Activated CD4-positive, alpha-beta T cell treated with anti-CD3 and anti-CD28 coated beads, Interleukin-2, amount 50 U/mL, for 1 hour (primary cell): ENCODE results near the gene ZAR1.

Experiments used
- DNase-seq: peaks from one replicate; pipeline ENCODE4 v3.0.0-alpha.2; 2020

ZAR1 gene

GRCh38 chr4:48490680-48491513 lies 845 bp downstream of the ZAR1 start:
- DNase-seq: no peak

- DNase-seq: no peak
These were observed 1.6 kb downstream of the ZAR1 start for GRCh38 chr4:48491514-48492176.

- DNase-seq: no peak
These were observed 3.5 kb downstream of the ZAR1 start for GRCh38 chr4:48493452-48494100.

GRCh38 chr4:48495941-48496340 lies 5.9 kb downstream of the ZAR1 start:
- no peak for DNase-seq

- DNase-seq: no peak
These were observed 8.8 kb downstream of the ZAR1 start for GRCh38 chr4:48498895-48499294.

GRCh38 chr4:48499551-48500066 lies 9.6 kb downstream of the ZAR1 start:
- no peak for DNase-seq

- DNase-seq: no peak
These were observed 13.4 kb downstream of the ZAR1 start for GRCh38 chr4:48503233-48504025.

GRCh38 chr4:48504026-48504330 lies 13.9 kb downstream of the ZAR1 start:
- no peak for DNase-seq

GRCh38 chr4:48504352-48504751 lies 14.3 kb downstream of the ZAR1 start:
- DNase-seq: no peak

GRCh38 chr4:48506716-48507115 lies 16.7 kb downstream of the ZAR1 start:
- DNase-seq: no peak

GRCh38 chr4:48509543-48509942 lies 19.5 kb downstream of the ZAR1 start:
- no peak for DNase-seq

GRCh38 chr4:48518143-48518542 lies 28.1 kb downstream of the ZAR1 start:
- DNase-seq: no peak

GRCh38 chr4:48526406-48526805 lies 36.4 kb downstream of the ZAR1 start:
- no peak for DNase-seq

- DNase-seq: no peak
These were observed 48.3 kb downstream of the ZAR1 start for GRCh38 chr4:48538358-48538757.

- DNase-seq: no peak
These were observed 49.5 kb downstream of the ZAR1 start for GRCh38 chr4:48539597-48539996.

- DNase-seq: no peak
These were observed 52.8 kb downstream of the ZAR1 start for GRCh38 chr4:48542888-48543287.

- DNase-seq: no peak
These were observed 53.7 kb downstream of the ZAR1 start for GRCh38 chr4:48543796-48544195.
